Measurements from ENCODE around the gene ALDH3B2. TPM values are rescaled to one million over a fixed set of nuclear protein-coding genes. Genes with fewer than 3 reads are reported as not detected.

ALDH3B2 gene
- total and polyA plus RNA-seq, 2 donors from 2014 or later: 1.6 to 2.1 TPM

- TF ChIP-seq CTCF (IDR thresholded peaks at IDR 0.05; ENCODE audit: borderline replicate concordance, extremely low read depth, insufficient read depth): no peak
- H3K9ac ChIP-seq (ENCODE audit: low read length in 3 of 3): no peak overlapping the region
- no peaks in the 10 kb centered on the region for H3K27me3 ChIP-seq (ENCODE audit: control insufficient read depth, insufficient read depth, low read length)
- no peak overlapping the region for H3K27ac ChIP-seq (ENCODE audit: low read depth in 2 of 2, low read length in 2 of 2)
- intact Hi-C loops (cut with DNase I): no loop called here
- no peaks in the 10 kb centered on the region for H3K4me1 ChIP-seq (ENCODE audit: control insufficient read depth in 2 of 3, insufficient read depth in 2 of 3, low read depth in 1 of 3, low read length in 3 of 3)
- FAIRE-seq (no peak), DNase-seq (peak in 1 of 5 donors; percentile 52)
- no peaks in the 10 kb centered on the region for H3K9me3 ChIP-seq (ENCODE audit: control insufficient read depth in 2 of 3, insufficient read depth in 1 of 3, low read length in 3 of 3)
- no peak overlapping the region for H3K4me3 ChIP-seq (ENCODE audit: low read length in 3 of 3)
- H3K36me3 ChIP-seq (ENCODE audit: control insufficient read depth in 2 of 3, insufficient read depth in 3 of 3, low read length in 3 of 3): no peaks in the 10 kb centered on the region
Measured at GRCh38 chr11:67640758-67641337, 33.6 kb downstream of the ALDH3B2 start.

- no peaks in the 10 kb centered on the region for H3K9me3 ChIP-seq (ENCODE audit: control insufficient read depth in 2 of 3, insufficient read depth in 1 of 3, low read length in 3 of 3)
- intact Hi-C loops (cut with DNase I): no loop called here
- no peak overlapping the region for H3K27ac ChIP-seq (ENCODE audit: low read depth in 2 of 2, low read length in 2 of 2)
- H3K4me3 ChIP-seq (ENCODE audit: low read length in 3 of 3): no peak overlapping the region
- TF ChIP-seq CTCF (IDR thresholded peaks at IDR 0.05; ENCODE audit: borderline replicate concordance, extremely low read depth, insufficient read depth): peak; percentile 59
- FAIRE-seq (no peak), DNase-seq (peak; percentile 64 to 82 (median 72))
- H3K27me3 ChIP-seq (ENCODE audit: control insufficient read depth, insufficient read depth, low read length): no peaks in the 10 kb centered on the region
- no peaks in the 10 kb centered on the region for H3K36me3 ChIP-seq (ENCODE audit: control insufficient read depth in 2 of 3, insufficient read depth in 3 of 3, low read length in 3 of 3)
- H3K9ac ChIP-seq (ENCODE audit: low read length in 3 of 3): no peak overlapping the region
- H3K4me1 ChIP-seq (ENCODE audit: control insufficient read depth in 2 of 3, insufficient read depth in 2 of 3, low read depth in 1 of 3, low read length in 3 of 3): no peaks in the 10 kb centered on the region
Measured at GRCh38 chr11:67640021-67640757, 34.2 kb downstream of the ALDH3B2 start.

GRCh38 chr11:67639438-67639859 is 35.0 kb downstream of the ALDH3B2 start, which contains the start of gene TBX10:
TSS of gene TBX10 (minus strand) at chr11:67639763. CDS start at chr11:67639472, 291 bp downstream.
- peak in 1 of 5 donors; percentile 66 for DNase-seq
- no peak within 1 kb of the TSS for H3K9ac ChIP-seq (ENCODE audit: low read length in 3 of 3)
- no peak for FAIRE-seq

More at GRCh38 chr11:67639438-67639859, 35.0 kb downstream of the ALDH3B2 start, which contains the start of gene TBX10:
- Histone ChIP-seq H3K36me3 (ENCODE audit: control insufficient read depth in 2 of 3, insufficient read depth in 3 of 3, low read length in 3 of 3) (no peaks in the 10 kb centered on the region), H3K27me3 (ENCODE audit: control insufficient read depth, insufficient read depth, low read length) (no peaks in the 10 kb centered on the region), H3K27ac (ENCODE audit: low read depth in 2 of 2, low read length in 2 of 2) (no peak within 1 kb of the TSS), H3K4me3 (ENCODE audit: low read length in 3 of 3) (no peak within 1 kb of the TSS), H3K9me3 (ENCODE audit: control insufficient read depth in 2 of 3, insufficient read depth in 1 of 3, low read length in 3 of 3) (no peaks in the 10 kb centered on the region), H3K4me1 (ENCODE audit: control insufficient read depth in 2 of 3, insufficient read depth in 2 of 3, low read depth in 1 of 3, low read length in 3 of 3) (no peaks in the 10 kb centered on the region)
- intact Hi-C loops (cut with DNase I): no loop called here
- TF ChIP-seq CTCF (IDR thresholded peaks at IDR 0.05; ENCODE audit: borderline replicate concordance, extremely low read depth, insufficient read depth): no peak

Data from kidney (tissue), 14 donors.